Activated T-cell treated with anti-CD3 and anti-CD28 coated beads, Interleukin-2, amount 50 U/mL, for 1 hour (primary cell): Measurements from ENCODE around the gene NEUROD2.

Source experiments
- DNase-seq: peaks from one replicate; pipeline ENCODE4 v3.0.0-alpha.2; 2020

Gene NEUROD2

GRCh38 chr17:39607851-39608130 lies at the start of gene NEUROD2:
Gene NEUROD2, minus strand, starts transcription at chr17:39607920. Its CDS starts 1,321 bp downstream, at chr17:39606599.
- DNase-seq: no peak

DNA sequence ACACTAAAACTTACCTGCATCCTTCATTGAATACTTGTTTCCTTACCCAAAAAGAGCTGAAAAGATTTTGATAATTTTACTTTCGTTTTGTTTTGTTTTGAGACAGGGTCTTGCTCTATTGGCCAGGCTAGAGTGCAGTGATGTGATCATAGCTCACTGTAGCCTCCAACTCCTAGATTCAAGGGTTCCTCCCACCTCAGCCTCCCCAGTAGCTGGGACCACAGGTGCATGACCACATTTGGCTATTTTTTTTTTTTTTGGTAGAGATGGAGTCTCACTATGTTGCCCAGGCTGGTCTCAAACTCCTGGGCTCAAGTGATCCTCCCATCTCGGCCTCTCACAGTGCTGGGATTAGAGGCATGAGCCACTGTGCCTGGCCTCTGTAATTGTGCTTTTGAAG lies 47.4 kb upstream of the NEUROD2 start:
- DNase-seq: no peak

GRCh38 chr17:39653662-39654331 lies 46.1 kb upstream of the NEUROD2 start:
- peak; percentile 80 for DNase-seq

- no peak for DNase-seq
Measured at GRCh38 chr17:39653316-39653661, 45.6 kb upstream of the NEUROD2 start.

DNA sequence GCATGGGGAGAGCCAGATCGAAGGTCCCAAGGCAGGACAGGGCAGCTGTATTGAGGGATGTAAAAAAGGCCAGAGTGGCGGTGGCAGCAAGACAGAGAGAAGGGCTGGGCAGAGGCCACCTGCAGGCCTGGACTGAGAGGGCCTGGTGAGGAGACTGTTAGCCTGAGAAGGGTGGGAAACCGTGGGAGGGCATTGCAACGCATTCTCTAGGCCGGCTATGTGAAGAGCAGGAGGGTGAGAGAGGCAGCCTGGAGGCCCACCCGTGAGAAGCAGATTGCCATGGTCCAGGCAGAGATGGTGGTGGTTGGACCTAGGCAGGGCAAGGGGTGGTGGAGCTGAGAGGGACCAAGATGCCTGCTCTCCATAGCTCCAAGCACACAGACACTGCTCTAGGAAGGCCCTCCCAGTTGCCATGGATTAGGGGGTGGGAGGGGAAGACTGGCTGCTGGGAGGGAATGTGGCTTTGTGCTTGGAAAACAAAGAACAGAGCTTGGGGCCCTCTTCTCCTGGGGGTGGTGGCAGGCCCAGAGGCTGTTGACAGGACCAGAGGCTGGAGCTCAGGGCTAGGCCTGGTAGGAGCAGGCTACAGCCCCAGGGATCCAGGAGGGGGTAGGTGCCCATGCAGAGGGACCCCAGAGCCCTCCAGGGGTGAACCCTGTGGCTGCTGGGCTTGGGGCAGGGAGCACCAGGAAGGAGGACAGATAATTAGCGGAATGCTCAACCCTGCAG lies 45.0 kb upstream of the NEUROD2 start:
- DNase-seq: no peak

GRCh38 chr17:39651923-39652586 lies 44.3 kb upstream of the NEUROD2 start:
- DNase-seq: no peak

- no peak for DNase-seq
Measured at GRCh38 chr17:39650121-39650579, 42.4 kb upstream of the NEUROD2 start.

GRCh38 chr17:39648616-39649366 lies 41.1 kb upstream of the NEUROD2 start:
- DNase-seq: no peak

DNA sequence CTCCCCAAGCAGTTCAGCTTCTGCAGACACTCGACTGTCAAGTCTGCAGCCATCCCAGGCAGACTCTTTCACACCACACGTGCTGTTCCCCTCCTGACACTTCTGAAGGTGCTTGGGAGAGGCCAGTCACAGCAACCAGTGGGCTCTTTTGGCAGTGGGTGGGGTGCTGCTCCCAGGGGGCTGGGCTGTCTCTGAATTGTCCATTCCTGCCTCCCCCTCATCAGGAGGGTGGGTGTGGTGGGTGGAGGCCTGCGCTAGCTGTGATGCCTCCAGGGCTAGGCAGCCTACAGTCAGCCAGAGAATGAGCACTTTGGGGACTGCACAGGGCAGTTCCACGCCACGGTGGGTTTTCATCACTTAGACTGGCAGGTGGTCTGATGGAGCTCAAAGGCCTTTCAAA lies 39.5 kb upstream of the NEUROD2 start:
- DNase-seq: no peak

GRCh38 chr17:39643271-39643670 lies 35.6 kb upstream of the NEUROD2 start:
- DNase-seq: no peak

- no peak for DNase-seq
Measured at GRCh38 chr17:39642291-39643074, 34.8 kb upstream of the NEUROD2 start.

- DNase-seq: no peak
Measured at GRCh38 chr17:39641883-39642282, 34.2 kb upstream of the NEUROD2 start.

DNA sequence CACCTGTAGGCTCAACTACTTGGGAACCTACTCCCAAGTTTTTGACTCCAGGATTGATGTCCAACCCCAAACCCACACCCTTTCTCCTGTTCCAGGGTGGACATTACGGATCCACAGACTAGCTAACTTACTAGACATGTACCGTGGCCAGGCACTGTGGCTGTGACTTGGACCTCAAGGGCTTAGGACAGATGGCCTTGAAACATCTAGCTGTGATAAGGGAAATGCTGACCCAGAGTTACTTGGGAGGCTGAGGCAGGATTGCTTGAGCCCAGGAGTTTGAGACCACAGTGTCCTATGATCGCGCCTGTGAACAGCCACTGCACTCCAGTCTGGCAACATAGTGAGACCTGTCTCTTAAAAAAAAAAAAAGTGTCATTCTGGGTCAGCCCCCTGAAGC lies 33.4 kb upstream of the NEUROD2 start:
- no peak for DNase-seq

DNA sequence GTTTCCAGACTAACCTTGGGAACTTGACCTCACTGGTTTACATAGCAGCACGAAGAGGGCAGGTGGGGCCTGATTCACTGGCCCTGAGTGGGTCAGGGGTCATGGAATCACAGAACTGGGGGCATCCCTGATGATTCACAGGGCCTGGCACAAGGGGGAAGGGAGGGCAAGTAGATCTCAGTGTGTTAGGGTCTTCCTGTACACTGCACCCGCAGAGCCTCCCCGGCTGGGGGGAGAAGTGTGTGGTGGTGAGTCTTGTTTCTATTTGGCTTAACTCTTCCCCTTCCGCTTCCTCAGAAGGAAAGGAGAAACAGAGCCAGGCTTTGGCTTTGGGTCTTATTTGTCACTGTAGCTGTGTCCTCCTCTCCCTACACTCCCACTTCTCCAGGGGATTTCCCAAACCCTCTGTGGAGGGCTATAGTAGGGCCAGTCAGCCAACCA lies 32.9 kb upstream of the NEUROD2 start:
- DNase-seq: no peak

- DNase-seq: no peak
Measured at GRCh38 chr17:39639566-39640458, 32.1 kb upstream of the NEUROD2 start.

GRCh38 chr17:39639043-39639442 lies 31.3 kb upstream of the NEUROD2 start:
- DNase-seq: no peak

DNA sequence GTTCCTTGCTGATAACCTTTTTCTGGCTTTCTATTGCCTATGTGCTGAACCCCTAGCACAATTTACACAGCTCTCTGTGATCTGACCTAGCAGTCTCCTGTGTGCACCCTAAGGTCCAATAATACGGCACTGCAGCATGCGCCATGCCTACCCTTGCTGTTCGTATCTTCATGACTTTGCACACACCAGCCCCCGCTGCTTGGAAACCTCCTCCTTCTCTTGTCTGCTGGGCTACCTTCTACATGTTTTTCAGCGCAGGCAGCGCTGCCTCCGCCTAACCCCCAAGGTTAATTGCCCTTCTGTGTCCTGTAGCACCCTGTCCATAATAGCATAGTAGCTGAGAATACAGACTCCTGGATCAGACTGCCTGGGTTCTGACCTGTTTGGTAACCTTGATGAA lies 30.6 kb upstream of the NEUROD2 start:
- DNase-seq: no peak

DNA sequence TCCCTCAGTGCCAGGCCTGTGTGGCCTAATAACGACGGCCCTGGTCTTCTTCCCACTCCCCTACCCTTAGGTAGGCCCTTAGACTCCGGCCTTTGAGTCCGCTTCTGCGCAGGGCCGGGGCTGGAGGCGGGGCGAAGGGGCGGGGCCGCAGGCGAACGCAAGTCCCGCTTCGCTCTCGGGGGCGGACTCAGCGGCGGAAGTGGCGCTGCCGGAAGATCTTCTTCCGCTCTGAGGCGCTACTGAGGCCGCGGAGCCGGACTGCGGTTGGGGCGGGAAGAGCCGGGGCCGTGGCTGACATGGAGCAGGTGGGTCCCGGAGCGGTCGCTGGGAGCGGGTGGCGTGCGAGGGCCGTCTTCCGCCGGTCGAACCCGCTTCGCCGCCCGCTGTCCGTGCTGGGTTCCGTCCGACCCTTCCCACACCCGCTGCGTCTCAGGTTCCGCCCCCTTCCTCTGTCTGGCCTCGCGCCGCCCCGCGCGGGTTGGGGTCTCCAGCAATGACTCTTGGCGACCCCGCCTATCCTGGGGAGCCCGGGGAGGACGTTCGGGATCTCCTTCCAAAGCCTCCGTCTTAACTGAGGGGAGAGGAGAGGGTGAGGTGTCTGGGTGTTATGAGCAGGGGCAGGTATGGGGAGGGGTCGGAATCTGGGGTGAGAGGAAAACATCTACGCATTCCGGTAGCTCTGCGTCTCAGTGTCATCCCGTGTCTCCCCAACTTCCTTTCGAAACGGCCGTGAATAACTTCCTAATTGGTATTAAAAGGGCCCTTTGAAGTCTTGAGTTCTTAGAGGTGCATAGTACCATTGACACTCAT lies 29.4 kb upstream of the NEUROD2 start, which contains the start of gene STARD3:
TSS of gene STARD3 (plus strand) at position 218 of the 810 bp plus-strand sequence. CDS start 16,388 bp downstream, outside the sequence.
- DNase-seq: peak; percentile 92

DNA sequence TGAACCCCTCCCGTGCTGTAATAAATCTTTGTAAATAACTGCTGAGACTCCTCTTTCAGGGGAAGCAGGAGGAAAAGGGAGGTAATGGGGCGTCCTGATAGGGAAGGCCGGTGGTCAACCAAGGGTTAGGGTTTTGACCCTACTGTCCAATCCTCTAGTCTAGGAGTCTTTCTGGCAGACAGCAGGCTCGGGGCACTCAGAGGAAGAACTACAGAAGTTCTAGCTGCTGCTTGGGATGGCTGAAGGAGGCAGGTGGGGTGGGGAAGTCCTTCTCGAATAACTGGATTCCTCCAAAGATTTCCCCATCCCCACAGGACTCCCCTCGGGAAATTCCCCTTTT lies 28.8 kb upstream of the NEUROD2 start:
- DNase-seq: no peak

DNA sequence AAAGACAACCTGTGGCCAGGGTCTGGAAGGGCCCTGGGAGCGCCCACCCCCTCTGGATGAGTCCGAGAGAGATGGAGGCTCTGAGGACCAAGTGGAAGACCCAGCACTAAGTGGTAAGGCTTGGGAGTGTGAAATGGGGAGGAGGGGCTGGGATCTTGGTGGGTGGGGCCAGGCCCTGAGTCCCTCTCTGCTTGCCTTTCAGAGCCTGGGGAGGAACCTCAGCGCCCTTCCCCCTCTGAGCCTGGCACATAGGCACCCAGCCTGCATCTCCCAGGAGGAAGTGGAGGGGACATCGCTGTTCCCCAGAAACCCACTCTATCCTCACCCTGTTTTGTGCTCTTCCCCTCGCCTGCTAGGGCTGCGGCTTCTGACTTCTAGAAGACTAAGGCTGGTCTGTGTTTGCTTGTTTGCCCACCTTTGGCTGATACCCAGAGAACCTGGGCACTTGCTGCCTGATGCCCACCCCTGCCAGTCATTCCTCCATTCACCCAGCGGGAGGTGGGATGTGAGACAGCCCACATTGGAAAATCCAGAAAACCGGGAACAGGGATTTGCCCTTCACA lies 28.0 kb upstream of the NEUROD2 start:
- DNase-seq: no peak
